ENCODE results near the gene RPS27L. TPM values are rescaled to one million over a fixed set of nuclear protein-coding genes. Genes with fewer than 3 reads are reported as not detected.
"Not testable (repeated sequence)": the region's sequence is repeated elsewhere in the genome, so short reads cannot be mapped to it uniquely, and the experiment has no call there.

The RPS27L gene
- total RNA-seq, 1 experiment from 2014 or later = 242 TPM

DNA sequence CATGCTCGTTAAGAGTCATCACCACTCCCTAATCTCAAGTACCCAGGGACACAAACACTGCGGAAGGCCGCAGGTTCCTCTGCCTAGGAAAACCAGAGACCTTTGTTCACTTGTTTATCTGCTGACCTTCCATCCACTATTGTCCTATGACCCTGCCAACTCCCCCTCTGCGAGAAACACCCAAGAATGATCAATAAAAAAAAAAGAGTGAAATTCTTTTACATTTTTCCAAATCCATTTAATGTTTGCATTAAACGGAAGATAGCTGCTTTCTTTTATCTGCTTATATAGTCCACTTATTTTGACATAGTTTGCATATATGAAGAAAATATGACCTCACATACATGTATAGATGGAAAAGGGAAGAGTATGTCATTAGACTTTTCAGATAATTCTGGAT is 57.7 kb downstream of the RPS27L start:
- not testable (repeated sequence) for DNase-seq (ENCODE audit: low read depth)

DNA sequence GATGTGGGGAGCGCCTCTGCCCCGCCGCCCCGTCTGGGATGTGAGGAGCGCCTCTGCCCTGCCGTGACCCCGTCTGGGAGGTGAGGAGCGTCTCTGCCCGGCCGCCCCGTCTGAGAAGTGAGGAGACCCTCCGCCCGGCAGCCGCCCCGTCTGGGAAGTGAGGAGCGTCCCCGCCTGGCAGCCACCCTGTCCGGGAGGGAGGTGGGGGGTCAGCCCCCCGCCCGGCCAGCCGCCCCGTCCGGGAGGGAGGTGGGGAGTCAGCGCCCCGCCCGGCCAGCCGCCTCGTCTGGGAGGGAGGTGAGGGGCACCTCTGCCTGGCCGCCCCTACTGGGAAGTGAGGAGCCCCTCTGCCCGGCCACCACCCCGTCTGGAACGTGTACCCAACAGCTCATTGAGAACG is 58.4 kb downstream of the RPS27L start:
- DNase-seq (ENCODE audit: low read depth) = not testable (repeated sequence)

Other genes with a start within 250 kb of the RPS27L start
- gene TPM1, start 114.7 kb downstream of the RPS27L start, total RNA-seq (2014; rRNA removed; shearing (Covaris generic)) = 1,051 and 1,337 TPM in 2 replicates
- 22.5 and 41.1 TPM in 2 replicates for gene LACTB, start 35.6 kb downstream of the RPS27L start, total RNA-seq (2014; rRNA removed; shearing (Covaris generic))
- 37.8 and 48.5 TPM in 2 replicates for gene RAB8B, start 32.1 kb upstream of the RPS27L start, total RNA-seq (2014; rRNA removed; shearing (Covaris generic))
- gene APH1B, start 120.1 kb upstream of the RPS27L start, total RNA-seq (2014; rRNA removed; shearing (Covaris generic)) = 7.7 and 8.8 TPM in 2 replicates
- gene CA12, start 224.4 kb upstream of the RPS27L start, total RNA-seq (2014; rRNA removed; shearing (Covaris generic)) = 6.1 and 6.9 TPM in 2 replicates

Data from M059J (cell line).